Neuron (in vitro differentiated cells): ENCODE measurements around the gene DNAI1.

Experiments used
- H2AFZ ChIP-seq: one replicate; pipeline ENCODE4 v1.6.1; 2013; ENCODE audit warnings: low read depth, mild to moderate bottlenecking, inconsistent platforms, low read length, moderate library complexity
- H3K27me3 ChIP-seq: one replicate; pipeline ENCODE4 v1.6.1; 2013; ENCODE audit warnings: low read length; ENCODE audit not compliant: insufficient read depth
- H3K36me3 ChIP-seq: one replicate; pipeline ENCODE4 v1.6.1; 2013; ENCODE audit warnings: low read length; ENCODE audit not compliant: insufficient read depth
- H3K4me1 ChIP-seq: one replicate; pipeline ENCODE4 v1.6.1; 2013; ENCODE audit warnings: low read length; ENCODE audit not compliant: insufficient read depth
- H3K4me3 ChIP-seq: 2 replicates; pipeline ENCODE4 v1.5.1; 2013; ENCODE audit warnings: mild to moderate bottlenecking, low read length, moderate library complexity
- H3K9me3 ChIP-seq: one replicate; pipeline ENCODE4 v1.6.1; 2013; ENCODE audit warnings: low read length

The DNAI1 gene

DNA sequence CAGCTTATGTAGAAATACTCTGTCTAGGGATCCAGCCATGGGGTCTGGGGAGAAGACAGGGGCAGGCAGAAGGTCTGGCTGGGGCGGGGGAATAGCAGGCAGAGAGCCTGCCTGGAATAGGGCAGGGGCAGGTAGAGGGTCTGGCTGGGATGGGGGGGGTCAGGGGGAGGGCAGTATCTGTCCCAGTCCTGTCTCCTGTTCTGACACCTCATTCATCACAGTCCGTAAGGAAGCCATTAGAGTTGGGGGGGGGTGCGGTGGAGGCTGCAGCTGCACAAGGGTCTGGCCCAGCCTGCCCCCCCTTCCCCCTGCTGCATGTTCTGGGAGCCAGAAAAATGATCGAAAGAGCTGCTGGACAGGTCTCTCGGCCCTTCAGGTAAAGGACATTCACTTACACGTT is 98.3 kb downstream of the DNAI1 start:
- Histone ChIP-seq H3K4me3 (no peak overlapping the region), H3K36me3 (peaks cover 70% of the 10 kb centered on the region), H3K9me3 (no peaks in the 10 kb centered on the region), H2AFZ (no peak overlapping the region), H3K4me1 (peaks cover 16% of the 10 kb centered on the region), H3K27me3 (no peaks in the 10 kb centered on the region)

DNA sequence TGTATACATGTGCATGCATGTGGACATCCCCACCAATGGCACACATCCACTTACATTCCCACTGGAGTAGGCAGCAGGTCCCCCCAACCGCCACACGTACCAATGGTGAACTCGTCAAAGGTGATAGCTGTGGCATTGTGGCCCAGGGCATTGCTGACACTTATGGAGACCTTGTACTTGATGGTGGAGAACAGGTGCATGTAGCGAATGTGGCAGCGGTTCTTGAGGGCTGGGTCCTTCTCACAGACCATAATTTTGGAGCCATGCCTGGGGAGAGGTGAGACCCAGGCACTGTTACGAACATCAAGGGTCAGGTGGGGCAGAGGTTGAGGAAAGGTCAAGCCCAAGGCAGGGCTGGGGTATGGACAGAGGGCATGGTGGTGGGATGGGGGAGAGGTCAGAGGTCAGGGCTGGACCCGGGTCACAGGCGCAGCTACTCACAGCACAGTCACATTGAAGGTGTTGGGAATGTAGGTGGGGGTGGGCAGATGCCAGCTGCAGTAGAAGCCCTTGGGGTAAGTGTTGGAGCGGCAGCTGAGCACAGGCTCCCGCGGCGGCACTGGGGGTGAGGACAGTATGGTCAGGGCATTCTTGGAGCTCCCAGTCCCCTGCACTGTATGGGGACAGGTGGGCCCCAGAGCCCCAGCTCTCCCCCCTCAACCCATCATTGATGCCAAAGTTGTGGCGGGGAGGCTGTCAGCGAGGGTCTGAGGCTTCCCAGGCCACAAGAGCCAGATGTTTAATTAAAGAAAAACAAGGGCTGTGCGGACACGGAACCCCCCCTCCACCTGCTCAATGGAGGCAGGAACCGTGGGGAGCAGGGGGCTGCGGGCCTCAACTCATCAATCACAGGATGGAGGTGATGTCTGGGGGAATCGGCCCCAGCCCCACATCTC is 99.1 kb downstream of the DNAI1 start:
- Histone ChIP-seq H3K9me3 (peaks cover 4% of the 10 kb centered on the region), H3K4me1 (peaks cover 16% of the 10 kb centered on the region), H3K36me3 (peaks cover 70% of the 10 kb centered on the region), H2AFZ (no peak overlapping the region), H3K27me3 (no peaks in the 10 kb centered on the region), H3K4me3 (no peak overlapping the region)

- H2AFZ ChIP-seq, result no peak overlapping the region
- peaks cover 11% of the 10 kb centered on the region for H3K9me3 ChIP-seq
- H3K36me3 ChIP-seq, result peaks cover 70% of the 10 kb centered on the region
- H3K27me3 ChIP-seq, result no peaks in the 10 kb centered on the region
- H3K4me3 ChIP-seq, result no peak overlapping the region
- H3K4me1 ChIP-seq, result peaks cover 16% of the 10 kb centered on the region
Measured at GRCh38 chr9:34558364-34558763, 99.8 kb downstream of the DNAI1 start.

- Histone ChIP-seq H3K4me3 (no peak overlapping the region), H3K27me3 (no peaks in the 10 kb centered on the region), H3K36me3 (peaks cover 75% of the 10 kb centered on the region), H3K9me3 (peaks cover 14% of the 10 kb centered on the region), H3K4me1 (peaks cover 16% of the 10 kb centered on the region), H2AFZ (no peak overlapping the region)
Measured at GRCh38 chr9:34558919-34559623, 100.5 kb downstream of the DNAI1 start.

- H3K4me3 ChIP-seq, result no peak overlapping the region
- peaks cover 16% of the 10 kb centered on the region for H3K4me1 ChIP-seq
- peaks cover 76% of the 10 kb centered on the region for H3K36me3 ChIP-seq
- H3K27me3 ChIP-seq, result no peaks in the 10 kb centered on the region
- no peak overlapping the region for H2AFZ ChIP-seq
- H3K9me3 ChIP-seq, result peaks cover 19% of the 10 kb centered on the region
Measured at GRCh38 chr9:34559624-34560455, 101.2 kb downstream of the DNAI1 start.

- no peak overlapping the region for H2AFZ ChIP-seq
- peaks cover 76% of the 10 kb centered on the region for H3K36me3 ChIP-seq
- H3K9me3 ChIP-seq, result peaks cover 20% of the 10 kb centered on the region
- peaks cover 16% of the 10 kb centered on the region for H3K4me1 ChIP-seq
- H3K4me3 ChIP-seq, result no peak overlapping the region
- H3K27me3 ChIP-seq, result no peaks in the 10 kb centered on the region
Measured at GRCh38 chr9:34560599-34561214, 102.1 kb downstream of the DNAI1 start.

GRCh38 chr9:34562135-34562745 is 103.6 kb downstream of the DNAI1 start:
- Histone ChIP-seq H3K36me3 (peaks cover 77% of the 10 kb centered on the region), H3K4me1 (peaks cover 18% of the 10 kb centered on the region)

DNA sequence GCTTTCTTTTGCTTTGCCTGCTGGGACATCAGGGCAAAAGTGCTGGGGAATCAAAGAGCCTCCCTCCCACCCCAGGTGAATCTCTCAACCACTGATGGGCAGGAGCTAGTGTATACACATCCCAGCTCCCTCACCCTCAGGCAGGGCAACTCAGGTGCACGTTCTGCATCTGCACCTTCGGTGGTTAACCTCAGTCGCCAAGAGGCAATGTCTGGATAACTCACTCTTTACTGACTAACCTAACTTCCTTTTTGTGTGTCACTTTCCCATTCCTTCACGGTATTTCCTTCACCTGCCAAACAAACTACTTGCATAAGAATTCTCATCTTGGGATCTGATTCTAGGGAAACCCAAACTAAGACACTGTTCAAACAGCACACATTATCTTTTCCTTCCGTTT is 104.7 kb downstream of the DNAI1 start:
- Histone ChIP-seq H2AFZ (no peak overlapping the region), H3K9me3 (peaks cover 20% of the 10 kb centered on the region), H3K27me3 (no peaks in the 10 kb centered on the region), H3K4me1 (peaks cover 20% of the 10 kb centered on the region), H3K36me3 (peaks cover 78% of the 10 kb centered on the region), H3K4me3 (no peak overlapping the region)

More at GRCh38 chr9:34562135-34562745, 103.6 kb downstream of the DNAI1 start:
- Histone ChIP-seq H3K4me3 (no peak overlapping the region), H3K9me3 (peaks cover 20% of the 10 kb centered on the region), H2AFZ (no peak overlapping the region), H3K27me3 (no peaks in the 10 kb centered on the region)

GRCh38 chr9:34564617-34565016 is 106.0 kb downstream of the DNAI1 start:
- no peaks in the 10 kb centered on the region for H3K27me3 ChIP-seq
- H3K4me3 ChIP-seq, result no peak overlapping the region
- peaks cover 20% of the 10 kb centered on the region for H3K4me1 ChIP-seq
- peaks cover 20% of the 10 kb centered on the region for H3K9me3 ChIP-seq
- H3K36me3 ChIP-seq, result peaks cover 74% of the 10 kb centered on the region
- no peak overlapping the region for H2AFZ ChIP-seq

GRCh38 chr9:34565856-34566255 is 107.3 kb downstream of the DNAI1 start:
- H3K4me1 ChIP-seq, result peaks cover 15% of the 10 kb centered on the region
- H3K27me3 ChIP-seq, result no peaks in the 10 kb centered on the region

GRCh38 chr9:34566322-34566721 is 107.7 kb downstream of the DNAI1 start:
- Histone ChIP-seq H3K9me3 (peaks cover 20% of the 10 kb centered on the region), H3K4me3 (no peak overlapping the region), H3K27me3 (no peaks in the 10 kb centered on the region), H3K36me3 (peaks cover 75% of the 10 kb centered on the region), H2AFZ (no peak overlapping the region), H3K4me1 (peaks cover 10% of the 10 kb centered on the region)

More at GRCh38 chr9:34565856-34566255, 107.3 kb downstream of the DNAI1 start:
- Histone ChIP-seq H3K9me3 (peaks cover 20% of the 10 kb centered on the region), H3K4me3 (no peak overlapping the region), H3K36me3 (peaks cover 76% of the 10 kb centered on the region), H2AFZ (no peak overlapping the region)

DNA sequence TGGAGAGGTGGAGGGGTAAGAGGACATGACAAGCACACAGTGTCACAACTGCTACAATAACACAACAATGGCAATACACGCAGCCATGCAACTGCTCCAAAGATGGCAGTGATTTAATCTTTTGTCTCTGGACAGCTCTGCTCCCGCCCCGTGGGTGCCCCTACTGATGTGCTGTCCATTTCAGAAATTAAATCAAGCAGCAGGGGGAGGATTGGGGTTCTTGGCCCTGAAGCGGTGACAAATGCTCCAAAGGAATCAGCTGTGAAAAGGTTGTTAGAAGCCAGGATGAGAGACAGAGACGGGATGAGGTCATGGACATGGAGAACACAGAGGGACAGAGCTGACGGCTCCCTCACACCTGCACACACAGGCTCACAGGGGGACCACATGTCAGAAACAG is 108.4 kb downstream of the DNAI1 start:
- no peak overlapping the region for H2AFZ ChIP-seq
- H3K9me3 ChIP-seq, result peaks cover 20% of the 10 kb centered on the region
- H3K4me3 ChIP-seq, result no peak overlapping the region
- peaks cover 9% of the 10 kb centered on the region for H3K4me1 ChIP-seq
- H3K27me3 ChIP-seq, result no peaks in the 10 kb centered on the region
- peaks cover 68% of the 10 kb centered on the region for H3K36me3 ChIP-seq
